CD4-positive, alpha-beta T cell (primary cell): Measurements from ENCODE around the gene ZNF682. TPM values are rescaled to one million over a fixed set of nuclear protein-coding genes. Genes with fewer than 3 reads are reported as not detected.
"Not testable (repeated sequence)": the region's sequence is repeated elsewhere in the genome, so short reads cannot be mapped to it uniquely, and the experiment has no call there.

ENCODE experiments used
- ATAC-seq: fragments of 200-7000 bp; cut with Tn5 transposase; one replicate; pipeline ENCODE4 v1.10.0; 2022; ENCODE audit warnings: mild to moderate bottlenecking; ENCODE audit not compliant: poor library complexity
- CTCF ChIA-PET: fragments of 350-600 bp; sonication (Branson Sonifier 250); formaldehyde crosslinking; loops from one replicate; lab custom pipeline; 2021; ENCODE audit warnings: antibody characterized with exemption, inconsistent platforms; lab: Charles Lee
- POLR2A ChIA-PET: fragments of 350-600 bp; sonication (Branson Sonifier 250); formaldehyde crosslinking; loops from one replicate; lab custom pipeline; 2021; ENCODE audit warnings: antibody characterized with exemption, inconsistent platforms; lab: Charles Lee
- DNase-seq, 14 experiments: peaks; one replicate each; pipeline ENCODE4 v3.0.0-alpha.2; 2013 to 2020; ENCODE audit warnings: mixed read lengths in 2 of 14
- H3K27ac ChIP-seq, 2 donors: one replicate each; pipeline versions ENCODE4 v1.5.1 to v1.7.0; 2013; ENCODE audit warnings: low read length in 2 of 2, low read depth in 1 of 2, mild to moderate bottlenecking in 1 of 2
- H3K27me3 ChIP-seq, 2 experiments: 1 replicate in 1 of 2; 2 replicates in 1 of 2; pipeline versions ENCODE4 v1.6.1 to v1.7.0; 2013; ENCODE audit warnings: low read length in 2 of 2, control low read depth in 1 of 2, mild to moderate bottlenecking in 1 of 2, moderate library complexity in 1 of 2; ENCODE audit not compliant: insufficient read depth in 2 of 2, control insufficient read depth in 1 of 2
- H3K36me3 ChIP-seq: one replicate; pipeline ENCODE4 v1.6.1; 2013; ENCODE audit warnings: low read length, control low read depth; ENCODE audit not compliant: insufficient read depth
- H3K4me1 ChIP-seq: one replicate; pipeline ENCODE4 v1.6.1; 2013; ENCODE audit warnings: low read length, control low read depth; ENCODE audit not compliant: insufficient read depth
- H3K4me3 ChIP-seq: one replicate; pipeline ENCODE4 v1.5.1; 2013; ENCODE audit warnings: mild to moderate bottlenecking, low read length, moderate library complexity
- H3K9me3 ChIP-seq, 2 experiments: 1 replicate in 1 of 2; 2 replicates in 1 of 2; pipeline versions ENCODE4 v1.6.1 to v1.7.0; 2013; ENCODE audit warnings: low read length in 2 of 2, mild to moderate bottlenecking in 2 of 2, control low read depth in 1 of 2, moderate library complexity in 1 of 2; ENCODE audit not compliant: control insufficient read depth in 1 of 2, insufficient read depth in 1 of 2
- H3K27ac Mint-ChIP-seq: one replicate; pipeline ENCODE4 v1.8.0; 2020; ENCODE audit warnings: mixed read lengths
- H3K27me3 Mint-ChIP-seq: one replicate; pipeline ENCODE4 v1.8.0; 2021; ENCODE audit warnings: mixed read lengths
- H3K36me3 Mint-ChIP-seq: one replicate; pipeline ENCODE4 v1.8.0; 2021; ENCODE audit warnings: low read depth, mixed read lengths
- H3K4me1 Mint-ChIP-seq: one replicate; pipeline ENCODE4 v1.8.0; 2021; ENCODE audit warnings: low read depth, mixed read lengths
- H3K4me3 Mint-ChIP-seq: one replicate; pipeline ENCODE4 v1.8.0; 2020; ENCODE audit warnings: mild to moderate bottlenecking, mixed read lengths
- H3K9me3 Mint-ChIP-seq: one replicate; pipeline ENCODE4 v1.8.0; 2020; ENCODE audit warnings: mixed read lengths
- CTCF ChIP-seq: fragments of 200-600 bp; IDR thresholded peaks from one replicate; pipeline ENCODE4 v1.8.0; 2022; ENCODE audit warnings: antibody characterized with exemption, mild to moderate bottlenecking
- intact Hi-C, 2 experiments: fragments of 100-400 bp; cut with DNase I in 1 of 2; cut with micrococcal nuclease in 1 of 2; formaldehyde crosslinking; loops; one replicate each; pipeline versions ENCODE4 v1.15.1 to v1.9.0; 2023 to 2025; cut with DNase I, micrococcal nuclease
- total RNA-seq, 174 experiments: library from RNA in 2 of 174; stranded (reverse) in 2 of 174; gene quantifications; one replicate each; pipeline ENCODE4 v1.2.3 and lab custom pipeline; 2021 to 2026

ZNF682 gene
- total RNA-seq, 2 experiments from 2014 or later: 12.5 to 16.0 TPM

GRCh38 chr19:20072936-20073335 lies 33.6 kb upstream of the ZNF682 start:
- Histone ChIP-seq H3K27me3 (peaks cover 0 to 7% of the 10 kb centered on the region in 2 experiments), H3K27ac (no peak overlapping the region), H3K4me1 (peaks cover 4% of the 10 kb centered on the region), H3K4me3 (no peak overlapping the region), H3K36me3 (no peaks in the 10 kb centered on the region), H3K9me3 (peaks cover 0 to 8% of the 10 kb centered on the region in 2 experiments)
- peaks cover 5% of the 10 kb centered on the region for H3K4me1 Mint-ChIP-seq
- H3K27ac Mint-ChIP-seq: no peak overlapping the region
- DNase-seq (no peak), ATAC-seq (no peak)
- H3K36me3 Mint-ChIP-seq: peaks cover 2% of the 10 kb centered on the region
- peaks cover 18% of the 10 kb centered on the region for H3K27me3 Mint-ChIP-seq
- no peak for TF ChIP-seq CTCF
- CTCF ChIA-PET: no interaction called here
- no peak overlapping the region for H3K4me3 Mint-ChIP-seq
- POLR2A ChIA-PET: no interaction called here
- intact Hi-C loops: no loop called here
- peaks cover 8% of the 10 kb centered on the region for H3K9me3 Mint-ChIP-seq

- peaks cover 8% of the 10 kb centered on the region for H3K9me3 Mint-ChIP-seq
- no peaks in the 10 kb centered on the region for H3K36me3 Mint-ChIP-seq
- no peaks in the 10 kb centered on the region for H3K4me1 Mint-ChIP-seq
- H3K27me3 Mint-ChIP-seq: peaks cover 34% of the 10 kb centered on the region
- POLR2A ChIA-PET: no interaction called here
- no peak overlapping the region for H3K4me3 ChIP-seq
- TF ChIP-seq CTCF: no peak
- no peaks in the 10 kb centered on the region for H3K36me3 ChIP-seq
- CTCF ChIA-PET: interaction anchor here (0.5 kb wide), 1 partner anchor 110 kb away, joined by 3 read pairs; no protein-coding TSS in a partner anchor
- no peak for DNase-seq
- intact Hi-C loops: no loop called here
- no peak for ATAC-seq
- peaks cover 0 to 4% of the 10 kb centered on the region in 2 experiments for H3K9me3 ChIP-seq
- H3K27ac Mint-ChIP-seq: no peak overlapping the region
- no peaks in the 10 kb centered on the region for H3K4me1 ChIP-seq
- peaks cover 0 to 7% of the 10 kb centered on the region in 2 experiments for H3K27me3 ChIP-seq
- no peak overlapping the region for H3K27ac ChIP-seq
- no peak overlapping the region for H3K4me3 Mint-ChIP-seq
These were observed 31.4 kb upstream of the ZNF682 start for GRCh38 chr19:20070691-20071090.

- H3K4me1 Mint-ChIP-seq, H3K27ac Mint-ChIP-seq, intact Hi-C loops, H3K27ac ChIP-seq, DNase-seq, POLR2A ChIA-PET, H3K36me3 ChIP-seq, CTCF ChIA-PET, ATAC-seq, H3K27me3 ChIP-seq, H3K4me3 ChIP-seq, H3K4me3 Mint-ChIP-seq, H3K36me3 Mint-ChIP-seq, H3K4me1 ChIP-seq, H3K9me3 Mint-ChIP-seq: not testable (repeated sequence)
- peaks cover 0 to 16% of the 10 kb centered on the region in 2 experiments for H3K9me3 ChIP-seq
- peaks cover 34% of the 10 kb centered on the region for H3K27me3 Mint-ChIP-seq
These were observed 29.3 kb upstream of the ZNF682 start for GRCh38 chr19:20068559-20068958.

- H3K9me3 ChIP-seq: peaks cover 0 to 16% of the 10 kb centered on the region in 2 experiments
- Mint-ChIP-seq H3K27me3 (peaks cover 34% of the 10 kb centered on the region), H3K36me3 (no peaks in the 10 kb centered on the region), H3K9me3 (peaks cover 8% of the 10 kb centered on the region), H3K27ac (no peak overlapping the region), H3K4me3 (no peak overlapping the region), H3K4me1 (no peaks in the 10 kb centered on the region)
- DNase-seq (no peak), ATAC-seq (no peak)
- intact Hi-C loops: no loop called here
- H3K4me1 ChIP-seq: no peaks in the 10 kb centered on the region
- H3K36me3 ChIP-seq: no peaks in the 10 kb centered on the region
- no peak overlapping the region for H3K4me3 ChIP-seq
- TF ChIP-seq CTCF: no peak
- H3K27me3 ChIP-seq: peaks cover 0 to 7% of the 10 kb centered on the region in 2 experiments
- CTCF ChIA-PET: no interaction called here
- H3K27ac ChIP-seq: no peak overlapping the region
- POLR2A ChIA-PET: no interaction called here
These were observed 28.6 kb upstream of the ZNF682 start for GRCh38 chr19:20067943-20068342.
